Activated T-cell treated with anti-CD3 and anti-CD28 coated beads, Interleukin-2, amount 50 U/mL, for 72 hours (primary cell): Measurements from ENCODE around the gene OTUB2. TPM values are rescaled to one million over a fixed set of nuclear protein-coding genes. Genes with fewer than 3 reads are reported as not detected.

Source experiments
- ATAC-seq, 2 donors: fragments of 150-1000 bp; cut with Tn5 transposase; replicated peaks in 1 of 2; 2 replicates each; pipeline ENCODE4 v1.10.0; 2021; ENCODE audit warnings: moderate library complexity in 2 of 2, mild to moderate bottlenecking in 1 of 2
- DNase-seq, 2 donors: peaks; one replicate each; pipeline ENCODE4 v3.0.0; 2021 to 2022; ENCODE audit warnings: mixed read lengths in 1 of 2
- H3K27ac Mint-ChIP-seq: one replicate; pipeline ENCODE4 v1.8.0; 2022; ENCODE audit warnings: mild to moderate bottlenecking, moderate library complexity, mixed read lengths
- H3K27me3 Mint-ChIP-seq: one replicate; pipeline ENCODE4 v1.8.0; 2022; ENCODE audit warnings: low read depth, mixed read lengths
- H3K36me3 Mint-ChIP-seq, 2 donors: one replicate each; pipeline ENCODE4 v1.8.0; 2022; ENCODE audit warnings: mixed read lengths in 2 of 2, mild to moderate bottlenecking in 1 of 2; ENCODE audit not compliant: insufficient read depth in 2 of 2
- H3K4me1 Mint-ChIP-seq: one replicate; pipeline ENCODE4 v1.8.0; 2022; ENCODE audit warnings: low read depth, mixed read lengths
- H3K4me3 Mint-ChIP-seq, 2 donors: one replicate each; pipeline ENCODE4 v1.8.0; 2022; ENCODE audit warnings: mild to moderate bottlenecking in 2 of 2, mixed read lengths in 2 of 2, moderate library complexity in 2 of 2
- H3K9me3 Mint-ChIP-seq, 2 donors: one replicate each; pipeline ENCODE4 v1.8.0; 2022; ENCODE audit warnings: mixed read lengths in 2 of 2
- total RNA-seq, 2 donors: library from RNA; stranded (reverse); gene quantifications; one replicate each; pipeline ENCODE4 v1.2.3, GENCODE V29; 2022

Gene OTUB2
- total RNA-seq, 2 donors from 2014 or later, result 1.9 to 2.1 TPM

DNA sequence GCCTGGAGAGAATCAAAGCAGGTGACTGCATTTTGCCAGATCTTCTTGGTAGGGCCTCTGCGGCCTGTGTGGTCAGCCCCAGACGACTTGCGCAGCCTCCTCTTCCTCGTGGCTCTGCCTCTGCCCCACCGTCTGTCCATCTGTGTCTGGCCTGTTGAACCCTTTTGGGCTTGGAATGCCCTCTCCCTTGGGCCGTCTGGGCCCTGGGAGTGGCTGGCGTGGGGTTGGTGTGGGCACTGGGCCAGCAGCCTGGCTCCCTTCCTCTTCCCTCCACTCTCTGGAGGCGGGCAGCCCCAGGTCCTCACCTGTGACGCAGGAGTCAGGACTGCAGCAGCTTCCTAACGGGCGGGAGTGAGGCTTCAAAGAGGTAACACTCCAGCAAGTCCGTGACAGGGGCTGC lies 38.8 kb upstream of the OTUB2 start:
- Mint-ChIP-seq H3K4me3 (no peak overlapping the region), H3K36me3 (peaks cover 0 to 2% of the 10 kb centered on the region in 2 donors), H3K9me3 (no peaks in the 10 kb centered on the region), H3K27ac (no peak overlapping the region), H3K27me3 (no peaks in the 10 kb centered on the region), H3K4me1 (peaks cover 43% of the 10 kb centered on the region)
- ATAC-seq, result no peak
- DNase-seq, result no peak

DNA sequence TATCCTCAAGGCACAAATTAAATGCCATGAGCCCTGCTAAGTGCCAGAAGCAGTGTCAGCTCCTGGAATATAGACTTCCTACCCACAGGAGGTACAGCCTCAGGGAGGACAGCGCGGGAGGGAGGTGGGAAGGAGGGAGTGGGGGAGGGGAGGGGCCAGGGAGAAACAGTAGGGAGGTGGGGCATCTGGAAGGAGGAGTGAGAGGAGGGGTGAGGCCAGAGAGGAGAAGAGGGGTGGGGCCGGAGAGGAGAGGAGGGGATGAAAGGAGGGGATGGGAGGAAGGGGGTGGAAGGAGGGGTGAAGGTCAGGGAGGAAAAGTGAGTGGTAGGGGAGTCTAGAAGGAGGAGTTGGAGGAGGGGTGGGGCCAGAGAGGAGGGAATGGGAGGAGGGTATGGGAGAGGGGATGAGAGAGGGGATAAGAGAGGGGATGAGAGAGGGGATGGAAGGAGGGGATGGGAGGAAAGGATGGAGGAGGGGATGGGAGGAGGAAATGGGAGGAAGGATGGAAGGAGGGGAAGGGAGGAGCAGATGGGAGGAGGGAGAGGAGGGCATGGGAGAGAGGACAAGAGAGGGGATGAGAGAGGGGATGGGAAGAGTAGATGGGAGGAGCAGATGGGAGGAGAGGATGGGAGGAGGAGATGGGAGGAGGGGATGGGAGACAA lies 38.2 kb upstream of the OTUB2 start:
- Mint-ChIP-seq H3K27me3 (no peaks in the 10 kb centered on the region), H3K4me3 (no peak overlapping the region), H3K36me3 (peaks cover 0 to 2% of the 10 kb centered on the region in 2 donors), H3K9me3 (no peaks in the 10 kb centered on the region), H3K27ac (no peak overlapping the region), H3K4me1 (peaks cover 42% of the 10 kb centered on the region)
- DNase-seq, result no peak
- no peak for ATAC-seq

GRCh38 chr14:93989939-93990338 lies 36.2 kb upstream of the OTUB2 start:
- DNase-seq (no peak), ATAC-seq (no peak)
- H3K27ac Mint-ChIP-seq, result peak overlapping the region; percentile 9
- peak overlapping the region; percentile 2 to 42 for H3K4me3 Mint-ChIP-seq
- H3K36me3 Mint-ChIP-seq, result peaks cover 0 to 2% of the 10 kb centered on the region in 2 donors
- H3K27me3 Mint-ChIP-seq, result no peaks in the 10 kb centered on the region
- H3K4me1 Mint-ChIP-seq, result peaks cover 50% of the 10 kb centered on the region
- H3K9me3 Mint-ChIP-seq, result no peaks in the 10 kb centered on the region

GRCh38 chr14:93991212-93991611 lies 34.9 kb upstream of the OTUB2 start:
- Mint-ChIP-seq H3K27ac (peak overlapping the region; percentile 27), H3K27me3 (no peaks in the 10 kb centered on the region), H3K4me1 (peaks cover 57% of the 10 kb centered on the region), H3K36me3 (peaks cover 0 to 2% of the 10 kb centered on the region in 2 donors), H3K4me3 (no peak overlapping the region), H3K9me3 (no peaks in the 10 kb centered on the region)
- ATAC-seq (peak; percentile 67 to 73), DNase-seq (peak in 1 of 2 donors; percentile 57)

DNA sequence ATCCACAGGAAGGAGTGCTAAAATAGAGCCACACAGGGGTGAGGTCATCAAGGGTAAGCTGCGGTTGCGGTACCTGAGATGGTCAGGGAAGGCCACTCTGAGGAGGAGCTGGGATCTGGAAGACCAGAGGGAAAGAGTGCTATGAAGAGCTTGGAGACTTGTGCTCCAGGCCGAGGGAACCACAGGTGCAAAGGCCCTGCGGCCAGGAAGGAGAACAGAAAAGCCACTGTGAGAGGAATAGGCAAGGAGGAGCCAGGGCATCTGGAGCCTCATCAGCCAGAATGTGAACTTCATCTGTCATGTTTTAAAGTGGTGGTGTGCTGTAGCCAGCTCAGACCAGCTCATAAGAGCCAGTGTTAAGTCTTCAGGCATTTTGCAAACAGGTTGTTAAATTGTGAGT lies 34.5 kb upstream of the OTUB2 start:
- Mint-ChIP-seq H3K4me3 (no peak overlapping the region), H3K27me3 (no peaks in the 10 kb centered on the region), H3K4me1 (peaks cover 58% of the 10 kb centered on the region), H3K9me3 (no peaks in the 10 kb centered on the region), H3K36me3 (peaks cover 0 to 2% of the 10 kb centered on the region in 2 donors), H3K27ac (peak overlapping the region; percentile 27)
- ATAC-seq (no peak), DNase-seq (no peak)

DNA sequence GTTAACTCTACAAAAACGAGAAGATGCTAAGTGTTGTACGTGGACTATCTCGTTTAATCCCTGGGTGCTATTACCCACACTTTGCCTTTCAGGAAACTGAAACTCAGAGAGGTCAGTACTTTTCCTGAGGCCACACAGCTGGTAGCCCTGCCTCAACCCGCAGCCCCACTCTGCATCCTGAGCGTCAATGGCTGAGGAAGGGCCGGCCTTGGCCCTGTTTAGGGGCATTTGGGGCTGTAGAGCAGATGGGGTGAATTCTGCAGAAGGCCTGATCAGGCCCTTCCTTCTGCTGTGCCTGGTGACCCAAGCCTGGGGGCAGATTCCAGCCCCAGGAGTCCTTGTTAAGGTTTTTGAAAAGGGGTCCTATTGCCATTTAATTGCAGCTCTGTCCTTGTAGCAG lies 32.8 kb upstream of the OTUB2 start:
- H3K27me3 Mint-ChIP-seq, result no peaks in the 10 kb centered on the region
- H3K4me3 Mint-ChIP-seq, result no peak overlapping the region
- peaks cover 0 to 2% of the 10 kb centered on the region in 2 donors for H3K36me3 Mint-ChIP-seq
- peaks cover 73% of the 10 kb centered on the region for H3K4me1 Mint-ChIP-seq
- H3K27ac Mint-ChIP-seq, result no peak overlapping the region
- H3K9me3 Mint-ChIP-seq, result no peaks in the 10 kb centered on the region
- no peak for DNase-seq
- ATAC-seq, result no peak

DNA sequence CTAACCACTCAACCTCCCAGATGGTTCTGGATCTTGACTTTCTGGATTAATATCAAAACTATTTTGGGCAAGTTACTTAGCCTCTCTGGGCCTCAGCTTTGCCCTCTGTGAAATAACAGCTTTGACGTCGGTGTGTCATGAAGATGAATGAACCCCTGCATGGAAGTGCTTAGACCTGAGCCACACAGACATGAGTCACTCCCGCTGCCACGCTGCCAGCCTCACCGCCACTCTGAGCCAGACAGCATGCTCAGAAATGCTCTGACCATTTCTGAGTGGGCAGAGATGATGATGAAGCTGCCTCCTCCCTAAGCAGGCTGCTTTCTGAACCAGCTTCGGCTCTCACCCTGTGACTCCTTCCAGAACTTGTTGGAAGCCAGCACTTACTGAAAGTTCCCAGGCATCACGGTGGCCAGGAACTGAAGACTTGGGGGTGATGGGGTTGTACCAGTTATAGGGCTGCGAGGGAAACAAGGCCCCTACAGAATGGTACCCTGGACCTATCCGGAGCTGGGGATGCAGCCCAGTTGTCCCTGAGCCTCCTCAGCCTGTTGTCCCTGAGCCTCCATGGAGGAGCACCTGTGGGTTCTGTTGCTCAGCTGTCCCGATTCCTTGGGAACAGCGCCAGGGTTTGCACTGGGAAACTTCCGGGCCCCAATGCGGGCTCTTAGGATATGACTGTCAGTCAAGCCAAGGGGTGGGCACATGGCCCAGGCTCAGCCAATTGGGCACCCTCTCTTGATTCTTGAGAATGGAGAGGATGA lies 31.0 kb upstream of the OTUB2 start:
- Mint-ChIP-seq H3K36me3 (peaks cover 0 to 2% of the 10 kb centered on the region in 2 donors), H3K9me3 (no peaks in the 10 kb centered on the region), H3K4me1 (peaks cover 77% of the 10 kb centered on the region), H3K27me3 (no peaks in the 10 kb centered on the region), H3K27ac (no peak overlapping the region), H3K4me3 (peak overlapping the region; percentile 30 to 61)
- ATAC-seq (peak; percentile 89 to 90), DNase-seq (peak; percentile 76 to 86)

- no peaks in the 10 kb centered on the region for H3K27me3 Mint-ChIP-seq
- DNase-seq (no peak), ATAC-seq (no peak)
- peak overlapping the region in 1 of 2 donors; percentile 61 for H3K4me3 Mint-ChIP-seq
- no peaks in the 10 kb centered on the region for H3K36me3 Mint-ChIP-seq
- H3K27ac Mint-ChIP-seq, result no peak overlapping the region
- H3K4me1 Mint-ChIP-seq, result peaks cover 71% of the 10 kb centered on the region
- no peaks in the 10 kb centered on the region for H3K9me3 Mint-ChIP-seq
Measured at GRCh38 chr14:93996130-93996695, 29.9 kb upstream of the OTUB2 start.

DNA sequence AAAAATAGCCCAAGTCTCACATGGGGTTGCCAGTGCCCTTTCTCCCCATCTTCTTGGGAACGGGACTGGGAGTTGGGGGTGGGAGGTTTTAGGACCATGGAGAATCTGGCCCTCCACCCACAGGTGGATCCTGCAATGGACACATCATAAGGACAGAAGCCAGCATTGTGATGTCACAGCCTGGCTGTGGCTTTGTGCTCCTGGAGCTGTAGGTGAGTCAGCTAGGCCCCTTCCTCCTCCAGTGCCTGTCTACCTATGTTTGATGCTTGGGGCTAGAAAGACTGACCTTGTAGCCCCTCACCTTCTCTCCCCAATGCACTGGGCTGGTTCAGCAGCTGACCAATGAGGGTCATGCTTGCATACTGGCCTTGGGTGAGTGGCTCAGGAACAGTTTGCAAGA lies 29.1 kb upstream of the OTUB2 start, which contains the start of gene CCDC197:
Gene CCDC197, plus strand, starts transcription at position 220 of the 400 bp plus-strand sequence. CDS start 831 bp downstream, outside the sequence.
- Mint-ChIP-seq H3K9me3 (no peaks in the 10 kb centered on the region), H3K4me1 (peaks cover 71% of the 10 kb centered on the region), H3K27me3 (no peaks in the 10 kb centered on the region), H3K27ac (no peak within 1 kb of the TSS), H3K36me3 (no peaks in the 10 kb centered on the region), H3K4me3 (peak within 1 kb of the TSS in 1 of 2 donors; percentile 61)
- ATAC-seq (peak; percentile 31 to 57), DNase-seq (peak in 1 of 2 donors; percentile 43)

GRCh38 chr14:93997916-93998870 lies 27.9 kb upstream of the OTUB2 start:
- no peaks in the 10 kb centered on the region for H3K9me3 Mint-ChIP-seq
- H3K4me3 Mint-ChIP-seq, result no peak overlapping the region
- ATAC-seq (no peak), DNase-seq (no peak)
- no peak overlapping the region for H3K27ac Mint-ChIP-seq
- H3K36me3 Mint-ChIP-seq, result no peaks in the 10 kb centered on the region
- no peaks in the 10 kb centered on the region for H3K27me3 Mint-ChIP-seq
- H3K4me1 Mint-ChIP-seq, result peaks cover 73% of the 10 kb centered on the region

DNA sequence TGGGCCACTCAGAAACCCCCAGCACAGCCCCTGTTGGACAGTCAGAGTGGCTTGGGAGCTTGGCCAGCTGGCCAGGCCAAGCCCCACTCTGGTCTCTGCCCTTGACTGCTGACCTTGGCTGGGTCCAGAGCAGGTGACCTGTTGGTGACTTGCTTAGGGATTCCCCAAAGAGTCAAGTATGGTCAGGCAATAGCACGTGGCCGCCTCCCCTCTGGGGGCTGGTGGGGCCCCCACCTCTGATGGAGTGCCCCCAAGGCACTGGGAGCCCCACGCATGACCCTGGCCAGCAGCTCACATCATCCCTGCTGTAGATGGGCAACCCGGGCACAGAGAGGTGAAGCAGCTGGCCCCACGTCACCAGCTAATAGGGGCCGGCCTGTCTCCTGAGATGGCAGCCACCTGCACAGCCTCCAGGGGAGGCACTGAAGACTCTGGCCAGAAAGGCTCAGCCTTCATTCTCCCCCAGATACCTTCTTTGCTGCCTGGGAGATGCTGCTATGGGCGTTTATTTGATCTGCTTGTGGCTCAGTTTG lies 27.2 kb upstream of the OTUB2 start:
- Mint-ChIP-seq H3K36me3 (no peaks in the 10 kb centered on the region), H3K4me1 (peaks cover 66% of the 10 kb centered on the region), H3K4me3 (no peak overlapping the region), H3K27me3 (no peaks in the 10 kb centered on the region), H3K27ac (no peak overlapping the region), H3K9me3 (no peaks in the 10 kb centered on the region)
- DNase-seq (no peak), ATAC-seq (no peak)

- no peak overlapping the region for H3K27ac Mint-ChIP-seq
- H3K4me3 Mint-ChIP-seq, result no peak overlapping the region
- no peaks in the 10 kb centered on the region for H3K36me3 Mint-ChIP-seq
- no peak for DNase-seq
- H3K4me1 Mint-ChIP-seq, result peaks cover 61% of the 10 kb centered on the region
- H3K9me3 Mint-ChIP-seq, result no peaks in the 10 kb centered on the region
- no peak for ATAC-seq
- no peaks in the 10 kb centered on the region for H3K27me3 Mint-ChIP-seq
Measured at GRCh38 chr14:93999573-93999972, 26.6 kb upstream of the OTUB2 start.
